WTC11 (cell line): ENCODE results near the gene ZFR. TPM values are rescaled to one million over a fixed set of nuclear protein-coding genes. Genes with fewer than 3 reads are reported as not detected.
"Not testable (repeated sequence)": the region's sequence is repeated elsewhere in the genome, so short reads cannot be mapped to it uniquely, and the experiment has no call there.

Experiments used
- ATAC-seq: fragments of 200-7000 bp; cut with Tn5 transposase; 2 replicates; pipeline ENCODE4 v1.10.0; 2021; ENCODE audit warnings: mild to moderate bottlenecking, moderate library complexity
- CTCF ChIA-PET: fragments of 300-600 bp; sonication (Branson Sonifier 250); formaldehyde crosslinking; loops from one replicate; lab custom pipeline; 2021; ENCODE audit warnings: antibody characterized with exemption; lab: Charles Lee
- POLR2A ChIA-PET: fragments of 350-600 bp; sonication (Branson Sonifier 250); formaldehyde crosslinking; loops from one replicate; lab custom pipeline; 2021; ENCODE audit warnings: antibody characterized with exemption; lab: Charles Lee
- DNase-seq: peaks from one replicate; pipeline ENCODE4 v3.0.0; 2021; ENCODE audit warnings: low spot score
- H3K27ac Mint-ChIP-seq: 2 replicates; pipeline ENCODE4 v1.8.0; 2021; ENCODE audit warnings: mixed read lengths
- H3K27me3 Mint-ChIP-seq: 2 replicates; pipeline ENCODE4 v1.8.0; 2021; ENCODE audit warnings: low read depth, mild to moderate bottlenecking, moderate library complexity, mixed read lengths
- H3K36me3 Mint-ChIP-seq: 2 replicates; pipeline ENCODE4 v1.8.0; 2021; ENCODE audit warnings: mixed read lengths
- H3K4me1 Mint-ChIP-seq: 2 replicates; pipeline ENCODE4 v1.8.0; 2022; ENCODE audit warnings: mixed read lengths
- H3K4me3 Mint-ChIP-seq: 2 replicates; pipeline ENCODE4 v1.8.0; 2021; ENCODE audit warnings: mild to moderate bottlenecking, moderate library complexity, mixed read lengths
- H3K9me3 Mint-ChIP-seq: 2 replicates; pipeline ENCODE4 v1.8.0; 2021; ENCODE audit warnings: mixed read lengths
- GRHL2 ChIP-seq: fragments of 250-450 bp; sonication (Bioruptor Pico); IDR thresholded peaks from 2 replicates; pipeline ENCODE4 v1.8.0; 2022; ENCODE audit warnings: mild to moderate bottlenecking, moderate library complexity; ENCODE audit not compliant: insufficient replicate concordance, severe bottlenecking
- GTF2I ChIP-seq: fragments of 250-450 bp; sonication (Bioruptor Pico); conservative IDR thresholded peaks from 2 replicates; pipeline ENCODE4 v1.4.0; 2021; ENCODE audit warnings: mild to moderate bottlenecking
- MYBL2 ChIP-seq: sonication (generic); formaldehyde crosslinking; IDR thresholded peaks from 2 replicates; pipeline ENCODE4 v1.8.1; 2023; ENCODE audit warnings: mild to moderate bottlenecking, moderate library complexity, missing genetic modification reagents
- NR3C1 ChIP-seq: sonication (generic); formaldehyde crosslinking; conservative IDR thresholded peaks from 2 replicates; pipeline ENCODE4 v1.8.1; 2023; ENCODE audit warnings: low read depth, mild to moderate bottlenecking, missing genetic modification reagents
- PRRX2 ChIP-seq: fragments of 250-450 bp; sonication (Bioruptor Pico); IDR thresholded peaks from 2 replicates; pipeline ENCODE4 v1.8.0; 2021; ENCODE audit warnings: mild to moderate bottlenecking
- SP1 ChIP-seq: sonication (generic); formaldehyde crosslinking; conservative IDR thresholded peaks from 2 replicates; pipeline ENCODE4 v1.8.1; 2022; ENCODE audit warnings: missing genetic modification reagents
- ZNF416 ChIP-seq: fragments of 250-450 bp; sonication (Bioruptor Pico); IDR thresholded peaks from 2 replicates; pipeline ENCODE4 v1.9.0; 2021; ENCODE audit warnings: mild to moderate bottlenecking, inconsistent platforms
- ZNF671 ChIP-seq: fragments of 250-450 bp; sonication (Bioruptor Pico); IDR thresholded peaks from 2 replicates; pipeline ENCODE4 v1.8.0; 2021; ENCODE audit warnings: mild to moderate bottlenecking
- total RNA-seq: library from RNA; stranded (reverse); gene quantifications from 3 replicates; pipeline ENCODE4 v1.2.3, GENCODE V29; 2021
- TF ChIP-seq, protein P1 (sequence below): fragments of 250-450 bp; sonication (Bioruptor Pico); IDR thresholded peaks from 2 replicates; pipeline ENCODE4 v1.8.0; 2021; ENCODE audit warnings: mild to moderate bottlenecking
- TF ChIP-seq, protein P2 (sequence below): sonication (generic); formaldehyde crosslinking; IDR thresholded peaks from 2 replicates; pipeline ENCODE4 v1.8.1; 2023; ENCODE audit warnings: mild to moderate bottlenecking, missing genetic modification reagents, moderate library complexity
- TF ChIP-seq, protein P3 (sequence below): sonication (generic); formaldehyde crosslinking; IDR thresholded peaks from 2 replicates; pipeline ENCODE4 v1.8.1; 2023; ENCODE audit warnings: mild to moderate bottlenecking, missing genetic modification reagents, moderate library complexity
- TF ChIP-seq, protein P4 (sequence below): sonication (generic); formaldehyde crosslinking; IDR thresholded peaks from 2 replicates; pipeline ENCODE4 v1.8.1; 2023; ENCODE audit warnings: mild to moderate bottlenecking, missing genetic modification reagents, borderline replicate concordance
- TF ChIP-seq, protein P5 (sequence below): sonication (generic); formaldehyde crosslinking; IDR thresholded peaks from 2 replicates; pipeline ENCODE4 v1.8.0; 2023; ENCODE audit warnings: missing genetic modification reagents
- TF ChIP-seq, protein P6 (sequence below): sonication (generic); formaldehyde crosslinking; IDR thresholded peaks from 2 replicates; pipeline ENCODE4 v1.8.1; 2023; ENCODE audit warnings: mild to moderate bottlenecking, missing genetic modification reagents
- TF ChIP-seq, protein P7 (sequence below): fragments of 200-600 bp; IDR thresholded peaks from 2 replicates; pipeline ENCODE4 v1.8.0; 2022; ENCODE audit warnings: antibody characterized with exemption
- TF ChIP-seq, protein P8 (sequence below): sonication (generic); formaldehyde crosslinking; IDR thresholded peaks from 2 replicates; pipeline ENCODE4 v1.8.1; 2022; ENCODE audit warnings: mild to moderate bottlenecking, moderate library complexity, missing genetic modification reagents
- TF ChIP-seq, protein P9 (sequence below): fragments of 250-450 bp; sonication (Bioruptor Pico); IDR thresholded peaks from 2 replicates; pipeline ENCODE4 v1.9.0; 2021; ENCODE audit warnings: moderate library complexity, mild to moderate bottlenecking, inconsistent platforms, borderline replicate concordance

The ZFR gene
- total RNA-seq, 1 experiment from 2014 or later = 64.5 TPM

DNA sequence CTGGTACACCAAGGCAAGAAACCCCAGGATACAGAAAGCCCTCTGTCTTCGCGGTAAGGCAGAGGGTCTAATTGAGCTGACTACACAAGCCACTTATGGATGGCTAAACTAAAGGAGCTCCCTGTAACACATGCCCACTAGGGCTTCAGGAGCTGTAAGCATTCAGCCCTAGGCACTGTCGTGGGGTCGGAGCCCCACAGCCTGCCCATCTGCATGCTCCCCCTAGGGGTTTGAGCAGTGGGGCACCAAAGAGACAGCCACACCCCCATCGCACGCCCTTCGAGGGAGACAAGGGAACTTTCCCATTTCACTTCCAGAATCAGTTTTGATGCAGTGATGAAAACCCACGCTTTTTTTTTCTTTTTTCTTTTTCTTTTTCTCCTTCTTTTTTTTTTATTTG lies 120.8 kb downstream of the ZFR start (continued):
- TF ChIP-seq, protein P1, sequence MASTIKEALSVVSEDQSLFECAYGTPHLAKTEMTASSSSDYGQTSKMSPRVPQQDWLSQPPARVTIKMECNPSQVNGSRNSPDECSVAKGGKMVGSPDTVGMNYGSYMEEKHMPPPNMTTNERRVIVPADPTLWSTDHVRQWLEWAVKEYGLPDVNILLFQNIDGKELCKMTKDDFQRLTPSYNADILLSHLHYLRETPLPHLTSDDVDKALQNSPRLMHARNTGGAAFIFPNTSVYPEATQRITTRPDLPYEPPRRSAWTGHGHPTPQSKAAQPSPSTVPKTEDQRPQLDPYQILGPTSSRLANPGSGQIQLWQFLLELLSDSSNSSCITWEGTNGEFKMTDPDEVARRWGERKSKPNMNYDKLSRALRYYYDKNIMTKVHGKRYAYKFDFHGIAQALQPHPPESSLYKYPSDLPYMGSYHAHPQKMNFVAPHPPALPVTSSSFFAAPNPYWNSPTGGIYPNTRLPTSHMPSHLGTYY = no peak
- TF ChIP-seq GRHL2 (no peak), SP1 (CRISPR knock-in tag) (no peak)
- TF ChIP-seq, protein P2, sequence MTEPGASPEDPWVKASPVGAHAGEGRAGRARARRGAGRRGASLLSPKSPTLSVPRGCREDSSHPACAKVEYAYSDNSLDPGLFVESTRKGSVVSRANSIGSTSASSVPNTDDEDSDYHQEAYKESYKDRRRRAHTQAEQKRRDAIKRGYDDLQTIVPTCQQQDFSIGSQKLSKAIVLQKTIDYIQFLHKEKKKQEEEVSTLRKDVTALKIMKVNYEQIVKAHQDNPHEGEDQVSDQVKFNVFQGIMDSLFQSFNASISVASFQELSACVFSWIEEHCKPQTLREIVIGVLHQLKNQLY (CRISPR knock-in tag) = no peak
- TF ChIP-seq, protein P3, sequence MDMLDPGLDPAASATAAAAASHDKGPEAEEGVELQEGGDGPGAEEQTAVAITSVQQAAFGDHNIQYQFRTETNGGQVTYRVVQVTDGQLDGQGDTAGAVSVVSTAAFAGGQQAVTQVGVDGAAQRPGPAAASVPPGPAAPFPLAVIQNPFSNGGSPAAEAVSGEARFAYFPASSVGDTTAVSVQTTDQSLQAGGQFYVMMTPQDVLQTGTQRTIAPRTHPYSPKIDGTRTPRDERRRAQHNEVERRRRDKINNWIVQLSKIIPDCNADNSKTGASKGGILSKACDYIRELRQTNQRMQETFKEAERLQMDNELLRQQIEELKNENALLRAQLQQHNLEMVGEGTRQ (CRISPR knock-in tag) = no peak

DNA sequence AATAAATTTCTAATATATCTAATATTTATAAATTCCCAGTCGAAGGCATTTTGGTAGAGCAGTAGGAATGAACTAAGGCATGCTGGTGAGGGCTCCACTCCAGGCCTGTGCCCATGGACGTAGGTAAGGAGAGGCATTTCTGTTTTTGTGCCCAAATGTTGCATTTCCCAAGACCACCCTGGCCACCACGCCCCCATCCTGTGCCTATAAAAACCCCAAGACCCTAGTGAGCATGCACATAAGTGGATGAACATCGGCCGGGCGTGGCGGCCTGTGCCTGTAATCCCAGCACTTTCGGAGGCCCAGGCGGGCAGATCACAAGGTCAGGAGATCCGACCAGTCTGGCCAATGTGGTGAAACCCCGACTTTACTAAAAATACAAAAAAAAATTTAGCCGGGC lies 121.7 kb downstream of the ZFR start:
- DNase-seq (no peak), ATAC-seq (no peak)
- H3K27me3 Mint-ChIP-seq = no peaks in the 10 kb centered on the region
- peaks cover 7% of the 10 kb centered on the region for H3K9me3 Mint-ChIP-seq
- TF ChIP-seq NR3C1 (CRISPR knock-in tag) (no peak), MYBL2 (CRISPR knock-in tag) (no peak), ZNF416 (CRISPR knock-in tag) (no peak), ZNF671 (CRISPR knock-in tag) (no peak), PRRX2 (CRISPR knock-in tag) (no peak), GTF2I (CRISPR knock-in tag) (no peak)
- TF ChIP-seq, protein P4, sequence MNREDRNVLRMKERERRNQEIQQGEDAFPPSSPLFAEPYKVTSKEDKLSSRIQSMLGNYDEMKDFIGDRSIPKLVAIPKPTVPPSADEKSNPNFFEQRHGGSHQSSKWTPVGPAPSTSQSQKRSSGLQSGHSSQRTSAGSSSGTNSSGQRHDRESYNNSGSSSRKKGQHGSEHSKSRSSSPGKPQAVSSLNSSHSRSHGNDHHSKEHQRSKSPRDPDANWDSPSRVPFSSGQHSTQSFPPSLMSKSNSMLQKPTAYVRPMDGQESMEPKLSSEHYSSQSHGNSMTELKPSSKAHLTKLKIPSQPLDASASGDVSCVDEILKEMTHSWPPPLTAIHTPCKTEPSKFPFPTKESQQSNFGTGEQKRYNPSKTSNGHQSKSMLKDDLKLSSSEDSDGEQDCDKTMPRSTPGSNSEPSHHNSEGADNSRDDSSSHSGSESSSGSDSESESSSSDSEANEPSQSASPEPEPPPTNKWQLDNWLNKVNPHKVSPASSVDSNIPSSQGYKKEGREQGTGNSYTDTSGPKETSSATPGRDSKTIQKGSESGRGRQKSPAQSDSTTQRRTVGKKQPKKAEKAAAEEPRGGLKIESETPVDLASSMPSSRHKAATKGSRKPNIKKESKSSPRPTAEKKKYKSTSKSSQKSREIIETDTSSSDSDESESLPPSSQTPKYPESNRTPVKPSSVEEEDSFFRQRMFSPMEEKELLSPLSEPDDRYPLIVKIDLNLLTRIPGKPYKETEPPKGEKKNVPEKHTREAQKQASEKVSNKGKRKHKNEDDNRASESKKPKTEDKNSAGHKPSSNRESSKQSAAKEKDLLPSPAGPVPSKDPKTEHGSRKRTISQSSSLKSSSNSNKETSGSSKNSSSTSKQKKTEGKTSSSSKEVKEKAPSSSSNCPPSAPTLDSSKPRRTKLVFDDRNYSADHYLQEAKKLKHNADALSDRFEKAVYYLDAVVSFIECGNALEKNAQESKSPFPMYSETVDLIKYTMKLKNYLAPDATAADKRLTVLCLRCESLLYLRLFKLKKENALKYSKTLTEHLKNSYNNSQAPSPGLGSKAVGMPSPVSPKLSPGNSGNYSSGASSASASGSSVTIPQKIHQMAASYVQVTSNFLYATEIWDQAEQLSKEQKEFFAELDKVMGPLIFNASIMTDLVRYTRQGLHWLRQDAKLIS (CRISPR knock-in tag) = no peak
- TF ChIP-seq, protein P5, sequence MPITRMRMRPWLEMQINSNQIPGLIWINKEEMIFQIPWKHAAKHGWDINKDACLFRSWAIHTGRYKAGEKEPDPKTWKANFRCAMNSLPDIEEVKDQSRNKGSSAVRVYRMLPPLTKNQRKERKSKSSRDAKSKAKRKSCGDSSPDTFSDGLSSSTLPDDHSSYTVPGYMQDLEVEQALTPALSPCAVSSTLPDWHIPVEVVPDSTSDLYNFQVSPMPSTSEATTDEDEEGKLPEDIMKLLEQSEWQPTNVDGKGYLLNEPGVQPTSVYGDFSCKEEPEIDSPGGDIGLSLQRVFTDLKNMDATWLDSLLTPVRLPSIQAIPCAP (CRISPR knock-in tag) = no peak
- TF ChIP-seq, protein P6, sequence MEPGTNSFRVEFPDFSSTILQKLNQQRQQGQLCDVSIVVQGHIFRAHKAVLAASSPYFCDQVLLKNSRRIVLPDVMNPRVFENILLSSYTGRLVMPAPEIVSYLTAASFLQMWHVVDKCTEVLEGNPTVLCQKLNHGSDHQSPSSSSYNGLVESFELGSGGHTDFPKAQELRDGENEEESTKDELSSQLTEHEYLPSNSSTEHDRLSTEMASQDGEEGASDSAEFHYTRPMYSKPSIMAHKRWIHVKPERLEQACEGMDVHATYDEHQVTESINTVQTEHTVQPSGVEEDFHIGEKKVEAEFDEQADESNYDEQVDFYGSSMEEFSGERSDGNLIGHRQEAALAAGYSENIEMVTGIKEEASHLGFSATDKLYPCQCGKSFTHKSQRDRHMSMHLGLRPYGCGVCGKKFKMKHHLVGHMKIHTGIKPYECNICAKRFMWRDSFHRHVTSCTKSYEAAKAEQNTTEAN (CRISPR knock-in tag) = no peak
- TF ChIP-seq, protein P7, sequence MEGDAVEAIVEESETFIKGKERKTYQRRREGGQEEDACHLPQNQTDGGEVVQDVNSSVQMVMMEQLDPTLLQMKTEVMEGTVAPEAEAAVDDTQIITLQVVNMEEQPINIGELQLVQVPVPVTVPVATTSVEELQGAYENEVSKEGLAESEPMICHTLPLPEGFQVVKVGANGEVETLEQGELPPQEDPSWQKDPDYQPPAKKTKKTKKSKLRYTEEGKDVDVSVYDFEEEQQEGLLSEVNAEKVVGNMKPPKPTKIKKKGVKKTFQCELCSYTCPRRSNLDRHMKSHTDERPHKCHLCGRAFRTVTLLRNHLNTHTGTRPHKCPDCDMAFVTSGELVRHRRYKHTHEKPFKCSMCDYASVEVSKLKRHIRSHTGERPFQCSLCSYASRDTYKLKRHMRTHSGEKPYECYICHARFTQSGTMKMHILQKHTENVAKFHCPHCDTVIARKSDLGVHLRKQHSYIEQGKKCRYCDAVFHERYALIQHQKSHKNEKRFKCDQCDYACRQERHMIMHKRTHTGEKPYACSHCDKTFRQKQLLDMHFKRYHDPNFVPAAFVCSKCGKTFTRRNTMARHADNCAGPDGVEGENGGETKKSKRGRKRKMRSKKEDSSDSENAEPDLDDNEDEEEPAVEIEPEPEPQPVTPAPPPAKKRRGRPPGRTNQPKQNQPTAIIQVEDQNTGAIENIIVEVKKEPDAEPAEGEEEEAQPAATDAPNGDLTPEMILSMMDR = no peak
- TF ChIP-seq, protein P8, sequence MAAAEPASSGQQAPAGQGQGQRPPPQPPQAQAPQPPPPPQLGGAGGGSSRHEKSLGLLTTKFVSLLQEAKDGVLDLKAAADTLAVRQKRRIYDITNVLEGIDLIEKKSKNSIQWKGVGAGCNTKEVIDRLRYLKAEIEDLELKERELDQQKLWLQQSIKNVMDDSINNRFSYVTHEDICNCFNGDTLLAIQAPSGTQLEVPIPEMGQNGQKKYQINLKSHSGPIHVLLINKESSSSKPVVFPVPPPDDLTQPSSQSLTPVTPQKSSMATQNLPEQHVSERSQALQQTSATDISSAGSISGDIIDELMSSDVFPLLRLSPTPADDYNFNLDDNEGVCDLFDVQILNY (CRISPR knock-in tag) = no peak
- TF ChIP-seq, protein P9, sequence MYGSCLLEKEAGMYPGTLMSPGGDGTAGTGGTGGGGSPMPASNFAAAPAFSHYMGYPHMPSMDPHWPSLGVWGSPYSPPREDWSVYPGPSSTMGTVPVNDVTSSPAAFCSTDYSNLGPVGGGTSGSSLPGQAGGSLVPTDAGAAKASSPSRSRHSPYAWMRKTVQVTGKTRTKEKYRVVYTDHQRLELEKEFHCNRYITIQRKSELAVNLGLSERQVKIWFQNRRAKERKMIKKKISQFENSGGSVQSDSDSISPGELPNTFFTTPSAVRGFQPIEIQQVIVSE (CRISPR knock-in tag) = no peak
- ChIA-PET CTCF (interaction anchor here (0.7 to 3.3 kb wide), 3 partner anchors 44 to 96 kb away, joined by 3 to 16 read pairs (median 5); no protein-coding TSS in a partner anchor), POLR2A (interaction anchor here (0.6 to 1.1 kb wide), 2 partner anchors 11 to 91 kb away, joined by 3 read pairs; no protein-coding TSS in a partner anchor)
- no peak overlapping the region for H3K4me3 Mint-ChIP-seq
- no peak overlapping the region for H3K27ac Mint-ChIP-seq
- H3K36me3 Mint-ChIP-seq = peaks cover 6% of the 10 kb centered on the region
- H3K4me1 Mint-ChIP-seq = peaks cover 6% of the 10 kb centered on the region; the same call in 1 of the 2 replicates

DNA sequence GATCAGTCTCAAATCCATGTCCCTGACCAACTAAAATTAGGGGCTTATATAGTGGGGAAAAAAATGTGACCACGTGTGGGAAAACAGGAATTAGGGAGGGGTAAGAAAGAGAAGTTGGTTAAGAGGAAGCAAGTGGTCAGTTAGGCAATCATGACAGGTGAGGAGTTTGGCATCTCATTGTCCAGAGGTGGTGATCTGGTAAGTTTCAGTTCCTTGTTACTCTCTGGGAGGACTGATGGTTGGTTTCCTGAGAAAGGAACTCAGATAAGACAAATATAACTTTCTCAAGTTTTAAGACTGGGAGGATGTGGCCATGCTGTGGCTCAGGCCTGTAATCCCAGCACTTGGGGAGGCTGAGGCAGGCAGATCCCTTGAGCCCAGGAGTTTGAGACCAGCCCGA lies 122.8 kb downstream of the ZFR start:
- POLR2A ChIA-PET, H3K4me3 Mint-ChIP-seq, H3K27ac Mint-ChIP-seq, H3K4me1 Mint-ChIP-seq, DNase-seq, H3K27me3 Mint-ChIP-seq, ATAC-seq, H3K36me3 Mint-ChIP-seq, H3K9me3 Mint-ChIP-seq: not testable (repeated sequence)
- CTCF ChIA-PET = interaction anchor here (1.3 to 3.3 kb wide), 2 partner anchors 8 to 89 kb away, joined by 4 to 16 read pairs; no protein-coding TSS in a partner anchor
